SK-N-SH (cell line): ENCODE data around the gene SFSWAP. TPM values are rescaled to one million over a fixed set of nuclear protein-coding genes. Genes with fewer than 3 reads are reported as not detected.

Source experiments
- CTCF ChIA-PET: fragments of 300-600, 350-600 bp; formaldehyde crosslinking; extraction: SDS; loops from one replicate; lab custom pipeline; 2021; lab: Yijun Ruan, JAX
- POLR2A ChIA-PET: fragments of 350-600 bp; sonication (Branson Sonifier 250); formaldehyde crosslinking; extraction: SDS; loops from one replicate; lab custom pipeline; 2020; ENCODE audit warnings: antibody characterized with exemption, inconsistent platforms; lab: Yijun Ruan, JAX
- DNase-seq: peaks from one replicate; pipeline ENCODE4 v3.0.0; 2012
- H2AFZ ChIP-seq: fragments of 200-600 bp; sonication (generic); 2 replicates; pipeline ENCODE4 v1.8.1; 2016; ENCODE audit warnings: antibody characterized with exemption, mild to moderate bottlenecking, low read depth
- H3F3A ChIP-seq: fragments of 200-600 bp; sonication (generic); replicated peaks from 2 replicates; pipeline ENCODE3; 2016; ENCODE audit warnings: antibody characterized with exemption, mild to moderate bottlenecking; ENCODE audit not compliant: insufficient read depth
- H3K27ac ChIP-seq, 2 experiments: fragments of 200-500 bp in 1 of 2; fragments of 200-600 bp in 1 of 2; sonication (Bioruptor generic) in 1 of 2; sonication (generic), shearing (Covaris generic) in 1 of 2; 2 replicates each; pipeline versions ENCODE4 v1.5.1 to v1.6.1; 2014 to 2016; ENCODE audit warnings: low read depth in 2 of 2, inconsistent platforms in 1 of 2, low read length in 1 of 2, mild to moderate bottlenecking in 1 of 2, mixed read lengths in 1 of 2
- H3K27me3 ChIP-seq: fragments of 200-600 bp; sonication (generic), shearing (Covaris generic); 2 replicates; pipeline ENCODE4 v1.6.1; 2016; ENCODE audit warnings: mixed run types; ENCODE audit not compliant: insufficient read depth
- H3K36me3 ChIP-seq, 2 experiments: fragments of 200-500 bp in 1 of 2; fragments of 200-600 bp in 1 of 2; sonication (Bioruptor generic) in 1 of 2; sonication (generic) in 1 of 2; replicated peaks in 1 of 2; 2 replicates each; pipeline versions ENCODE3 to v1.5.1; 2014 to 2016; ENCODE audit warnings: low read length in 1 of 2, mild to moderate bottlenecking in 1 of 2; ENCODE audit not compliant: insufficient read depth in 2 of 2, control insufficient read depth in 1 of 2
- H3K4me1 ChIP-seq, 2 experiments: fragments of 200-500 bp in 1 of 2; fragments of 200-600 bp in 1 of 2; sonication (Bioruptor generic) in 1 of 2; sonication (generic), shearing (Covaris generic) in 1 of 2; 2 replicates each; pipeline versions ENCODE4 v1.5.1 to v1.6.1; 2014 to 2016; ENCODE audit warnings: low read depth in 1 of 2, low read length in 1 of 2, mixed run types in 1 of 2; ENCODE audit not compliant: insufficient read depth in 2 of 2, control insufficient read depth in 1 of 2
- H3K4me2 ChIP-seq: fragments of 200-600 bp; sonication (generic), shearing (Covaris generic); 2 replicates; pipeline ENCODE4 v1.6.1; 2017; ENCODE audit warnings: mixed run types
- H3K4me3 ChIP-seq, 2 experiments: fragments of 200-500 bp in 1 of 2; fragments of 200-600 bp in 1 of 2; sonication (Bioruptor generic) in 1 of 2; sonication (generic), shearing (Covaris generic) in 1 of 2; 2 replicates each; pipeline versions ENCODE4 v1.5.1 to v1.8.1; 2014 to 2016; ENCODE audit warnings: low read depth in 2 of 2, inconsistent platforms in 1 of 2, low read length in 1 of 2, mild to moderate bottlenecking in 1 of 2, mixed read lengths in 1 of 2, moderate library complexity in 1 of 2
- H3K79me2 ChIP-seq: fragments of 200-600 bp; sonication (generic); 2 replicates; pipeline ENCODE4 v1.8.1; 2017; ENCODE audit warnings: mild to moderate bottlenecking; ENCODE audit not compliant: insufficient read depth
- H3K9ac ChIP-seq: fragments of 200-600 bp; sonication (generic); 2 replicates; pipeline ENCODE4 v1.6.1; 2017; ENCODE audit warnings: mixed run types
- H3K9me2 ChIP-seq: fragments of 200-600 bp; sonication (generic); 2 replicates; pipeline ENCODE4 v1.6.1; 2017; ENCODE audit warnings: mixed run types
- H3K9me3 ChIP-seq: fragments of 200-600 bp; sonication (generic); 2 replicates; pipeline ENCODE4 v1.6.1; 2017; ENCODE audit warnings: mixed run types, mild to moderate bottlenecking, moderate library complexity
- H4K20me1 ChIP-seq: fragments of 200-600 bp; sonication (generic); 2 replicates; pipeline ENCODE4 v1.6.1; 2017; ENCODE audit warnings: mild to moderate bottlenecking, mixed run types; ENCODE audit not compliant: insufficient read depth
- EP300 ChIP-seq, 2 experiments: IDR thresholded peaks; 2 replicates each; pipeline versions ENCODE4 v1.4.0 to v1.6.1; 2012; ENCODE audit warnings: borderline replicate concordance in 1 of 2, low read depth in 1 of 2, low read length in 1 of 2
- NFIC ChIP-seq: IDR thresholded peaks from 2 replicates; pipeline ENCODE4 v1.4.0; 2012; ENCODE audit warnings: borderline replicate concordance
- NRF1 ChIP-seq: IDR thresholded peaks from 2 replicates; pipeline ENCODE4 v1.6.1; 2012; ENCODE audit warnings: low read depth, mild to moderate bottlenecking, low read length
- POLR2AphosphoS5 ChIP-seq: IDR thresholded peaks from 2 replicates; pipeline ENCODE4 v1.6.1; 2012; ENCODE audit warnings: low read depth, low read length
- RAD21 ChIP-seq: IDR thresholded peaks from 2 replicates; pipeline ENCODE4 v1.6.1; 2012; ENCODE audit warnings: mild to moderate bottlenecking, low read length
- RCOR1 ChIP-seq: fragments of 150-350 bp; IDR thresholded peaks from 2 replicates; pipeline ENCODE4 v1.6.1; 2017; ENCODE audit warnings: antibody characterized with exemption, low read length
- RFX5 ChIP-seq: IDR thresholded peaks from 2 replicates; pipeline ENCODE4 v1.6.1; 2012; ENCODE audit warnings: mild to moderate bottlenecking, improper control_type of control experiment, low read length
- SIN3A ChIP-seq: IDR thresholded peaks from 2 replicates; pipeline ENCODE4 v1.6.1; 2012; ENCODE audit warnings: low read depth, mild to moderate bottlenecking, low read length, moderate library complexity, borderline replicate concordance
- TAF1 ChIP-seq: IDR thresholded peaks from 2 replicates; pipeline ENCODE4 v1.6.1; 2012; ENCODE audit warnings: low read depth, mild to moderate bottlenecking, low read length, moderate library complexity, borderline replicate concordance
- TEAD4 ChIP-seq: IDR thresholded peaks from 2 replicates; pipeline ENCODE4 v1.4.0; 2012; ENCODE audit warnings: mild to moderate bottlenecking, borderline replicate concordance; ENCODE audit not compliant: insufficient read depth
- YY1 ChIP-seq: IDR thresholded peaks from 2 replicates; pipeline ENCODE4 v1.4.0; 2012; ENCODE audit warnings: low read depth, mild to moderate bottlenecking
- WGBS: methylation state at CpG from one replicate; pipeline ENCODE4 v1.1.6; 2017; ENCODE audit warnings: low lambda C conversion rate; 5-methylcytosine and 5-hydroxymethylcytosine counted together
- polyA plus RNA-seq, 3 experiments: library from polyadenylated mRNA; depleted of rRNA; stranded (reverse); fragments of >200 nt; gene quantifications; 2 replicates each; pipeline ENCODE4 v1.2.3, GENCODE V29; 2012
- TF ChIP-seq, protein P1 (sequence below): IDR thresholded peaks from 2 replicates; pipeline ENCODE4 v1.6.1; 2012; ENCODE audit warnings: mild to moderate bottlenecking, low read depth, low read length, moderate library complexity
- TF ChIP-seq, protein P2 (sequence below): fragments of 200-600 bp; sonication (generic); IDR thresholded peaks from 2 replicates; pipeline ENCODE4 v1.6.1; 2017; ENCODE audit warnings: antibody characterized with exemption, mild to moderate bottlenecking, moderate library complexity
- TF ChIP-seq, protein P3 (sequence below): IDR thresholded peaks from 2 replicates; pipeline ENCODE4 v1.4.0; 2012; ENCODE audit warnings: low read depth, borderline replicate concordance
- TF ChIP-seq, protein P4 (sequence below): IDR thresholded peaks from 2 replicates; pipeline ENCODE4 v1.4.0; 2012; ENCODE audit warnings: low read depth, borderline replicate concordance
- TF ChIP-seq, protein P5 (sequence below): IDR thresholded peaks from 2 replicates; pipeline ENCODE4 v1.4.0; 2012; ENCODE audit warnings: low read depth
- TF ChIP-seq, protein P6 (sequence below): fragments of 150-350 bp; IDR thresholded peaks from 2 replicates; pipeline ENCODE4 v1.6.1; 2016; ENCODE audit warnings: mild to moderate bottlenecking, low read depth, low read length
- TF ChIP-seq, protein P7 (sequence below): IDR thresholded peaks from 2 replicates; pipeline ENCODE4; 2012

The SFSWAP gene
- polyA plus RNA-seq, 1 of the 3 experiments (the other 2 are of a cell fraction): 27.9 TPM

DNA sequence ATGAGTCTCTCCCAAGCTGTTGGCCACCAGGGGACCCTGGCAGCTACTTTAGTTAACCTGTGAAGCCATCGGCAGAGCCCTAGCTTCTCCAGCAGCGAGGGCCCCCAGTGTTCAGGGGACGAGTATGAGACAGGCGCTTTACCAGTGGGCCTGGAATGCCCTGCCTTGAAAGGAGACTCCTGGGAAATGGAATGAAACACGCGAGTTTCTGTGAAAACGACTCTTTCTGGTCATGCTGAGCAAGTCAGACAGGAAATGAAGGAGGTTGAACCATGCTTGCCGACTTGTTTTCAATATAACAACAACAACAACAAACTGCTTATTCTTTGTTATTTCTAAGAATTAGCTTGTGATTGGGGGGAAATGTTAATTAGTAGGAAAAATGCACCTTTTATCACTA is 42.9 kb downstream of the SFSWAP start:
- TF ChIP-seq YY1 (no peak), NFIC (no peak), EP300 (IDR thresholded peaks at IDR 0.05; ENCODE audit: borderline replicate concordance in 1 of 2, low read depth in 1 of 2, low read length in 1 of 2) (no peak), RCOR1 (no peak), TEAD4 (no peak), RFX5 (no peak), RAD21 (no peak), NRF1 (no peak), TAF1 (no peak), SIN3A (no peak), POLR2AphosphoS5 (no peak)
- TF ChIP-seq, protein P1, sequence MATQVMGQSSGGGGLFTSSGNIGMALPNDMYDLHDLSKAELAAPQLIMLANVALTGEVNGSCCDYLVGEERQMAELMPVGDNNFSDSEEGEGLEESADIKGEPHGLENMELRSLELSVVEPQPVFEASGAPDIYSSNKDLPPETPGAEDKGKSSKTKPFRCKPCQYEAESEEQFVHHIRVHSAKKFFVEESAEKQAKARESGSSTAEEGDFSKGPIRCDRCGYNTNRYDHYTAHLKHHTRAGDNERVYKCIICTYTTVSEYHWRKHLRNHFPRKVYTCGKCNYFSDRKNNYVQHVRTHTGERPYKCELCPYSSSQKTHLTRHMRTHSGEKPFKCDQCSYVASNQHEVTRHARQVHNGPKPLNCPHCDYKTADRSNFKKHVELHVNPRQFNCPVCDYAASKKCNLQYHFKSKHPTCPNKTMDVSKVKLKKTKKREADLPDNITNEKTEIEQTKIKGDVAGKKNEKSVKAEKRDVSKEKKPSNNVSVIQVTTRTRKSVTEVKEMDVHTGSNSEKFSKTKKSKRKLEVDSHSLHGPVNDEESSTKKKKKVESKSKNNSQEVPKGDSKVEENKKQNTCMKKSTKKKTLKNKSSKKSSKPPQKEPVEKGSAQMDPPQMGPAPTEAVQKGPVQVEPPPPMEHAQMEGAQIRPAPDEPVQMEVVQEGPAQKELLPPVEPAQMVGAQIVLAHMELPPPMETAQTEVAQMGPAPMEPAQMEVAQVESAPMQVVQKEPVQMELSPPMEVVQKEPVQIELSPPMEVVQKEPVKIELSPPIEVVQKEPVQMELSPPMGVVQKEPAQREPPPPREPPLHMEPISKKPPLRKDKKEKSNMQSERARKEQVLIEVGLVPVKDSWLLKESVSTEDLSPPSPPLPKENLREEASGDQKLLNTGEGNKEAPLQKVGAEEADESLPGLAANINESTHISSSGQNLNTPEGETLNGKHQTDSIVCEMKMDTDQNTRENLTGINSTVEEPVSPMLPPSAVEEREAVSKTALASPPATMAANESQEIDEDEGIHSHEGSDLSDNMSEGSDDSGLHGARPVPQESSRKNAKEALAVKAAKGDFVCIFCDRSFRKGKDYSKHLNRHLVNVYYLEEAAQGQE: no peak
- TF ChIP-seq, protein P2, sequence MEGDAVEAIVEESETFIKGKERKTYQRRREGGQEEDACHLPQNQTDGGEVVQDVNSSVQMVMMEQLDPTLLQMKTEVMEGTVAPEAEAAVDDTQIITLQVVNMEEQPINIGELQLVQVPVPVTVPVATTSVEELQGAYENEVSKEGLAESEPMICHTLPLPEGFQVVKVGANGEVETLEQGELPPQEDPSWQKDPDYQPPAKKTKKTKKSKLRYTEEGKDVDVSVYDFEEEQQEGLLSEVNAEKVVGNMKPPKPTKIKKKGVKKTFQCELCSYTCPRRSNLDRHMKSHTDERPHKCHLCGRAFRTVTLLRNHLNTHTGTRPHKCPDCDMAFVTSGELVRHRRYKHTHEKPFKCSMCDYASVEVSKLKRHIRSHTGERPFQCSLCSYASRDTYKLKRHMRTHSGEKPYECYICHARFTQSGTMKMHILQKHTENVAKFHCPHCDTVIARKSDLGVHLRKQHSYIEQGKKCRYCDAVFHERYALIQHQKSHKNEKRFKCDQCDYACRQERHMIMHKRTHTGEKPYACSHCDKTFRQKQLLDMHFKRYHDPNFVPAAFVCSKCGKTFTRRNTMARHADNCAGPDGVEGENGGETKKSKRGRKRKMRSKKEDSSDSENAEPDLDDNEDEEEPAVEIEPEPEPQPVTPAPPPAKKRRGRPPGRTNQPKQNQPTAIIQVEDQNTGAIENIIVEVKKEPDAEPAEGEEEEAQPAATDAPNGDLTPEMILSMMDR: no peak
- TF ChIP-seq, protein P3, sequence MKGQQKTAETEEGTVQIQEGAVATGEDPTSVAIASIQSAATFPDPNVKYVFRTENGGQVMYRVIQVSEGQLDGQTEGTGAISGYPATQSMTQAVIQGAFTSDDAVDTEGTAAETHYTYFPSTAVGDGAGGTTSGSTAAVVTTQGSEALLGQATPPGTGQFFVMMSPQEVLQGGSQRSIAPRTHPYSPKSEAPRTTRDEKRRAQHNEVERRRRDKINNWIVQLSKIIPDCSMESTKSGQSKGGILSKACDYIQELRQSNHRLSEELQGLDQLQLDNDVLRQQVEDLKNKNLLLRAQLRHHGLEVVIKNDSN: no peak
- TF ChIP-seq, protein P4, sequence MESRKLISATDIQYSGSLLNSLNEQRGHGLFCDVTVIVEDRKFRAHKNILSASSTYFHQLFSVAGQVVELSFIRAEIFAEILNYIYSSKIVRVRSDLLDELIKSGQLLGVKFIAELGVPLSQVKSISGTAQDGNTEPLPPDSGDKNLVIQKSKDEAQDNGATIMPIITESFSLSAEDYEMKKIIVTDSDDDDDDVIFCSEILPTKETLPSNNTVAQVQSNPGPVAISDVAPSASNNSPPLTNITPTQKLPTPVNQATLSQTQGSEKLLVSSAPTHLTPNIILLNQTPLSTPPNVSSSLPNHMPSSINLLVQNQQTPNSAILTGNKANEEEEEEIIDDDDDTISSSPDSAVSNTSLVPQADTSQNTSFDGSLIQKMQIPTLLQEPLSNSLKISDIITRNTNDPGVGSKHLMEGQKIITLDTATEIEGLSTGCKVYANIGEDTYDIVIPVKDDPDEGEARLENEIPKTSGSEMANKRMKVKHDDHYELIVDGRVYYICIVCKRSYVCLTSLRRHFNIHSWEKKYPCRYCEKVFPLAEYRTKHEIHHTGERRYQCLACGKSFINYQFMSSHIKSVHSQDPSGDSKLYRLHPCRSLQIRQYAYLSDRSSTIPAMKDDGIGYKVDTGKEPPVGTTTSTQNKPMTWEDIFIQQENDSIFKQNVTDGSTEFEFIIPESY: no peak
- TF ChIP-seq, protein P5, sequence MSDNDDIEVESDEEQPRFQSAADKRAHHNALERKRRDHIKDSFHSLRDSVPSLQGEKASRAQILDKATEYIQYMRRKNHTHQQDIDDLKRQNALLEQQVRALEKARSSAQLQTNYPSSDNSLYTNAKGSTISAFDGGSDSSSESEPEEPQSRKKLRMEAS: no peak
- TF ChIP-seq, protein P6, sequence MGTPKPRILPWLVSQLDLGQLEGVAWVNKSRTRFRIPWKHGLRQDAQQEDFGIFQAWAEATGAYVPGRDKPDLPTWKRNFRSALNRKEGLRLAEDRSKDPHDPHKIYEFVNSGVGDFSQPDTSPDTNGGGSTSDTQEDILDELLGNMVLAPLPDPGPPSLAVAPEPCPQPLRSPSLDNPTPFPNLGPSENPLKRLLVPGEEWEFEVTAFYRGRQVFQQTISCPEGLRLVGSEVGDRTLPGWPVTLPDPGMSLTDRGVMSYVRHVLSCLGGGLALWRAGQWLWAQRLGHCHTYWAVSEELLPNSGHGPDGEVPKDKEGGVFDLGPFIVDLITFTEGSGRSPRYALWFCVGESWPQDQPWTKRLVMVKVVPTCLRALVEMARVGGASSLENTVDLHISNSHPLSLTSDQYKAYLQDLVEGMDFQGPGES: no peak
- TF ChIP-seq, protein P7, sequence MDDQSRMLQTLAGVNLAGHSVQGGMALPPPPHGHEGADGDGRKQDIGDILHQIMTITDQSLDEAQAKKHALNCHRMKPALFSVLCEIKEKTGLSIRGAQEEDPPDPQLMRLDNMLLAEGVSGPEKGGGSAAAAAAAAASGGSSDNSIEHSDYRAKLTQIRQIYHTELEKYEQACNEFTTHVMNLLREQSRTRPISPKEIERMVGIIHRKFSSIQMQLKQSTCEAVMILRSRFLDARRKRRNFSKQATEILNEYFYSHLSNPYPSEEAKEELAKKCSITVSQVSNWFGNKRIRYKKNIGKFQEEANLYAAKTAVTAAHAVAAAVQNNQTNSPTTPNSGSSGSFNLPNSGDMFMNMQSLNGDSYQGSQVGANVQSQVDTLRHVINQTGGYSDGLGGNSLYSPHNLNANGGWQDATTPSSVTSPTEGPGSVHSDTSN: no peak
- no peak overlapping the region for H3K27ac ChIP-seq
- no peaks in the 10 kb centered on the region for H3F3A ChIP-seq
- DNase-seq: no peak
- no peak overlapping the region for H3K4me3 ChIP-seq
- H3K9ac ChIP-seq: no peak overlapping the region
- no peaks in the 10 kb centered on the region for H3K9me2 ChIP-seq
- no peaks in the 10 kb centered on the region for H3K27me3 ChIP-seq
- H4K20me1 ChIP-seq: no peaks in the 10 kb centered on the region
- peaks cover 0 to 13% of the 10 kb centered on the region in 2 experiments; a peak in 2 of 4 replicates for H3K4me1 ChIP-seq
- H2AFZ ChIP-seq: no peak overlapping the region
- 97% methylated on average over 8 of the region's 8 CpGs for WGBS
- peaks cover 7% of the 10 kb centered on the region; the same call in 1 of the 2 replicates for H3K79me2 ChIP-seq
- ChIA-PET CTCF (interaction anchor here (0.6 to 3.1 kb wide), 3 partner anchors 12 to 192 kb away, joined by 3 to 14 read pairs (median 5); no protein-coding TSS in a partner anchor), POLR2A (no interaction called here)
- H3K4me2 ChIP-seq: no peak overlapping the region
- H3K9me3 ChIP-seq: no peaks in the 10 kb centered on the region
- H3K36me3 ChIP-seq: peaks cover 49 to 85% of the 10 kb centered on the region in 2 experiments
